Lower leg skin (tissue), 3 donors: ENCODE data around the gene WDR91.

Experiments
- POLR2A ChIP-seq, 2 donors: fragments of 450-650 bp; IDR thresholded peaks; one replicate each; pipeline ENCODE4 v1.6.1; 2016 to 2017; ENCODE audit warnings: antibody characterized with exemption in 2 of 2, mild to moderate bottlenecking in 1 of 2, moderate library complexity in 1 of 2
- TF ChIP-seq, protein P1 (sequence below), 3 donors: fragments of 450-650 bp; IDR thresholded peaks; one replicate each; pipeline ENCODE4 v1.5.1; 2016; ENCODE audit warnings: antibody characterized with exemption in 3 of 3, mild to moderate bottlenecking in 3 of 3, moderate library complexity in 2 of 3

DNA sequence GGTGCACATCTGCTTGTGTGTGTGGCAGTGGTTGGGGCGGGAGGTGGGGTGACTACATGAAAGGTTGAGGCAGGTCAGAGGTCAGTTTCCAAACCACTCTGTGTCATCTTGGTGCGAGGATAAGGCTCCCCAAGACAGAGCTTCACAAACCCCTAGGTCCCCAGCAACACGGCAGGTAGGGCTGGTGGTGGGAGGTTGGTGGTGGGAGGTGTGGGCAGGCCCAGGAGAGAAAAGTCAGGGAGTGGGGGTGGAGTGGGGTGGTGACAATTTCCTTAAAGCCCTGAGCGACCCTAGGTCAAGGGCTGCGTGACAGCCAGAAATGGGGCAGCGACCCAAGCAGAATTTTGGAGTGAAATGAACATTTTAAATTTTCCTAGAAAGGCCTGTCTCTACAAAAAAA is 20.8 kb upstream of the WDR91 start:
- no peak for TF ChIP-seq POLR2A (IDR thresholded peaks at IDR 0.05)
- TF ChIP-seq, protein P1, sequence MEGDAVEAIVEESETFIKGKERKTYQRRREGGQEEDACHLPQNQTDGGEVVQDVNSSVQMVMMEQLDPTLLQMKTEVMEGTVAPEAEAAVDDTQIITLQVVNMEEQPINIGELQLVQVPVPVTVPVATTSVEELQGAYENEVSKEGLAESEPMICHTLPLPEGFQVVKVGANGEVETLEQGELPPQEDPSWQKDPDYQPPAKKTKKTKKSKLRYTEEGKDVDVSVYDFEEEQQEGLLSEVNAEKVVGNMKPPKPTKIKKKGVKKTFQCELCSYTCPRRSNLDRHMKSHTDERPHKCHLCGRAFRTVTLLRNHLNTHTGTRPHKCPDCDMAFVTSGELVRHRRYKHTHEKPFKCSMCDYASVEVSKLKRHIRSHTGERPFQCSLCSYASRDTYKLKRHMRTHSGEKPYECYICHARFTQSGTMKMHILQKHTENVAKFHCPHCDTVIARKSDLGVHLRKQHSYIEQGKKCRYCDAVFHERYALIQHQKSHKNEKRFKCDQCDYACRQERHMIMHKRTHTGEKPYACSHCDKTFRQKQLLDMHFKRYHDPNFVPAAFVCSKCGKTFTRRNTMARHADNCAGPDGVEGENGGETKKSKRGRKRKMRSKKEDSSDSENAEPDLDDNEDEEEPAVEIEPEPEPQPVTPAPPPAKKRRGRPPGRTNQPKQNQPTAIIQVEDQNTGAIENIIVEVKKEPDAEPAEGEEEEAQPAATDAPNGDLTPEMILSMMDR (IDR thresholded peaks at IDR 0.05): no peak
